ENCODE measurements around the gene CCL23.

The CCL23 gene
- total RNA-seq, result 0 reads per million in 3 donors

- Histone ChIP-seq H3K36me3 (ENCODE audit: control insufficient read depth, insufficient read depth, low read length) (no peaks in the 10 kb centered on the region), H3K9me3 (ENCODE audit: control insufficient read depth, low read length) (no peaks in the 10 kb centered on the region), H3K4me1 (ENCODE audit: control insufficient read depth, insufficient read depth, low read length, poor library complexity, severe bottlenecking) (no peaks in the 10 kb centered on the region), H3K27me3 (replicated peaks; ENCODE audit: control insufficient read depth, insufficient read depth, low read length, poor library complexity, severe bottlenecking) (no peaks in the 10 kb centered on the region), H3K4me3 (ENCODE audit: insufficient read depth, low read depth, low read length, poor library complexity, severe bottlenecking) (no peak within 1 kb of the TSS), H3K27ac (ENCODE audit: insufficient read depth, low read length, poor library complexity, severe bottlenecking) (no peak within 1 kb of the TSS)
- DNase-seq, result no peak
These were observed at the start of gene CCL23 for GRCh38 chr17:36017799-36018198. Gene CCL23 (minus strand): TSS chr17:36017972. CDS start chr17:36017897, 75 bp downstream.

GRCh38 chr17:36066365-36066985 is 48.7 kb upstream of the CCL23 start:
- H3K4me3 ChIP-seq (ENCODE audit: insufficient read depth, low read depth, low read length, poor library complexity, severe bottlenecking), result no peak overlapping the region
- H3K4me1 ChIP-seq (ENCODE audit: control insufficient read depth, insufficient read depth, low read length, poor library complexity, severe bottlenecking), result no peaks in the 10 kb centered on the region
- H3K27me3 ChIP-seq (replicated peaks; ENCODE audit: control insufficient read depth, insufficient read depth, low read length, poor library complexity, severe bottlenecking), result no peaks in the 10 kb centered on the region
- no peaks in the 10 kb centered on the region for H3K36me3 ChIP-seq (ENCODE audit: control insufficient read depth, insufficient read depth, low read length)
- DNase-seq, result no peak
- no peak overlapping the region for H3K27ac ChIP-seq (ENCODE audit: insufficient read depth, low read length, poor library complexity, severe bottlenecking)
- H3K9me3 ChIP-seq (ENCODE audit: control insufficient read depth, low read length), result no peaks in the 10 kb centered on the region

- H3K27me3 ChIP-seq (replicated peaks; ENCODE audit: control insufficient read depth, insufficient read depth, low read length, poor library complexity, severe bottlenecking), result no peaks in the 10 kb centered on the region
- no peak for DNase-seq
- H3K4me1 ChIP-seq (ENCODE audit: control insufficient read depth, insufficient read depth, low read length, poor library complexity, severe bottlenecking), result no peaks in the 10 kb centered on the region
- H3K27ac ChIP-seq (ENCODE audit: insufficient read depth, low read length, poor library complexity, severe bottlenecking), result no peak within 1 kb of the TSS
- no peak within 1 kb of the TSS for H3K4me3 ChIP-seq (ENCODE audit: insufficient read depth, low read depth, low read length, poor library complexity, severe bottlenecking)
- no peaks in the 10 kb centered on the region for H3K9me3 ChIP-seq (ENCODE audit: control insufficient read depth, low read length)
- no peaks in the 10 kb centered on the region for H3K36me3 ChIP-seq (ENCODE audit: control insufficient read depth, insufficient read depth, low read length)
These were observed 46.2 kb upstream of the CCL23 start, which contains the start of gene CCL18 for GRCh38 chr17:36063786-36064541. Gene CCL18 (plus strand): TSS chr17:36064272. CDS start chr17:36064343, 71 bp downstream.

GRCh38 chr17:36060816-36061215 is 43.0 kb upstream of the CCL23 start:
- Histone ChIP-seq H3K27me3 (replicated peaks; ENCODE audit: control insufficient read depth, insufficient read depth, low read length, poor library complexity, severe bottlenecking) (no peaks in the 10 kb centered on the region), H3K9me3 (ENCODE audit: control insufficient read depth, low read length) (no peaks in the 10 kb centered on the region), H3K4me1 (ENCODE audit: control insufficient read depth, insufficient read depth, low read length, poor library complexity, severe bottlenecking) (no peaks in the 10 kb centered on the region), H3K4me3 (ENCODE audit: insufficient read depth, low read depth, low read length, poor library complexity, severe bottlenecking) (no peak overlapping the region), H3K36me3 (ENCODE audit: control insufficient read depth, insufficient read depth, low read length) (no peaks in the 10 kb centered on the region), H3K27ac (ENCODE audit: insufficient read depth, low read length, poor library complexity, severe bottlenecking) (no peak overlapping the region)
- DNase-seq, result no peak

- no peak overlapping the region for H3K4me3 ChIP-seq (ENCODE audit: insufficient read depth, low read depth, low read length, poor library complexity, severe bottlenecking)
- no peaks in the 10 kb centered on the region for H3K4me1 ChIP-seq (ENCODE audit: control insufficient read depth, insufficient read depth, low read length, poor library complexity, severe bottlenecking)
- no peaks in the 10 kb centered on the region for H3K27me3 ChIP-seq (replicated peaks; ENCODE audit: control insufficient read depth, insufficient read depth, low read length, poor library complexity, severe bottlenecking)
- no peaks in the 10 kb centered on the region for H3K9me3 ChIP-seq (ENCODE audit: control insufficient read depth, low read length)
- no peak overlapping the region for H3K27ac ChIP-seq (ENCODE audit: insufficient read depth, low read length, poor library complexity, severe bottlenecking)
- H3K36me3 ChIP-seq (ENCODE audit: control insufficient read depth, insufficient read depth, low read length), result no peaks in the 10 kb centered on the region
- DNase-seq, result no peak
These were observed 41.6 kb upstream of the CCL23 start for GRCh38 chr17:36059406-36059805.

GRCh38 chr17:36057911-36058310 is 40.1 kb upstream of the CCL23 start:
- H3K27ac ChIP-seq (ENCODE audit: insufficient read depth, low read length, poor library complexity, severe bottlenecking), result no peak overlapping the region
- no peak for DNase-seq

GRCh38 chr17:36055921-36056520 is 38.2 kb upstream of the CCL23 start:
- H3K27me3 ChIP-seq (replicated peaks; ENCODE audit: control insufficient read depth, insufficient read depth, low read length, poor library complexity, severe bottlenecking), result no peaks in the 10 kb centered on the region
- no peak overlapping the region for H3K27ac ChIP-seq (ENCODE audit: insufficient read depth, low read length, poor library complexity, severe bottlenecking)
- H3K4me3 ChIP-seq (ENCODE audit: insufficient read depth, low read depth, low read length, poor library complexity, severe bottlenecking), result no peak overlapping the region
- no peaks in the 10 kb centered on the region for H3K36me3 ChIP-seq (ENCODE audit: control insufficient read depth, insufficient read depth, low read length)
- H3K9me3 ChIP-seq (ENCODE audit: control insufficient read depth, low read length), result no peaks in the 10 kb centered on the region
- DNase-seq, result no peak
- H3K4me1 ChIP-seq (ENCODE audit: control insufficient read depth, insufficient read depth, low read length, poor library complexity, severe bottlenecking), result no peaks in the 10 kb centered on the region

More at GRCh38 chr17:36057911-36058310, 40.1 kb upstream of the CCL23 start:
- H3K27me3 ChIP-seq (replicated peaks; ENCODE audit: control insufficient read depth, insufficient read depth, low read length, poor library complexity, severe bottlenecking), result no peaks in the 10 kb centered on the region
- no peaks in the 10 kb centered on the region for H3K9me3 ChIP-seq (ENCODE audit: control insufficient read depth, low read length)
- H3K36me3 ChIP-seq (ENCODE audit: control insufficient read depth, insufficient read depth, low read length), result no peaks in the 10 kb centered on the region
- H3K4me1 ChIP-seq (ENCODE audit: control insufficient read depth, insufficient read depth, low read length, poor library complexity, severe bottlenecking), result no peaks in the 10 kb centered on the region
- no peak overlapping the region for H3K4me3 ChIP-seq (ENCODE audit: insufficient read depth, low read depth, low read length, poor library complexity, severe bottlenecking)

GRCh38 chr17:36055171-36055570 is 37.4 kb upstream of the CCL23 start:
- H3K4me3 ChIP-seq (ENCODE audit: insufficient read depth, low read depth, low read length, poor library complexity, severe bottlenecking), result no peak overlapping the region
- H3K27ac ChIP-seq (ENCODE audit: insufficient read depth, low read length, poor library complexity, severe bottlenecking), result no peak overlapping the region
- H3K4me1 ChIP-seq (ENCODE audit: control insufficient read depth, insufficient read depth, low read length, poor library complexity, severe bottlenecking), result no peaks in the 10 kb centered on the region
- H3K27me3 ChIP-seq (replicated peaks; ENCODE audit: control insufficient read depth, insufficient read depth, low read length, poor library complexity, severe bottlenecking), result no peaks in the 10 kb centered on the region
- H3K36me3 ChIP-seq (ENCODE audit: control insufficient read depth, insufficient read depth, low read length), result no peaks in the 10 kb centered on the region
- no peaks in the 10 kb centered on the region for H3K9me3 ChIP-seq (ENCODE audit: control insufficient read depth, low read length)
- DNase-seq, result no peak

GRCh38 chr17:36049643-36050042 is 31.9 kb upstream of the CCL23 start:
- DNase-seq, result no peak
- no peaks in the 10 kb centered on the region for H3K9me3 ChIP-seq (ENCODE audit: control insufficient read depth, low read length)
- H3K4me1 ChIP-seq (ENCODE audit: control insufficient read depth, insufficient read depth, low read length, poor library complexity, severe bottlenecking), result no peaks in the 10 kb centered on the region
- no peaks in the 10 kb centered on the region for H3K36me3 ChIP-seq (ENCODE audit: control insufficient read depth, insufficient read depth, low read length)
- peaks cover 5% of the 10 kb centered on the region for H3K27me3 ChIP-seq (replicated peaks; ENCODE audit: control insufficient read depth, insufficient read depth, low read length, poor library complexity, severe bottlenecking)
- H3K4me3 ChIP-seq (ENCODE audit: insufficient read depth, low read depth, low read length, poor library complexity, severe bottlenecking), result no peak overlapping the region
- no peak overlapping the region for H3K27ac ChIP-seq (ENCODE audit: insufficient read depth, low read length, poor library complexity, severe bottlenecking)

- Histone ChIP-seq H3K9me3 (ENCODE audit: control insufficient read depth, low read length) (no peaks in the 10 kb centered on the region), H3K4me3 (ENCODE audit: insufficient read depth, low read depth, low read length, poor library complexity, severe bottlenecking) (no peak overlapping the region), H3K27me3 (replicated peaks; ENCODE audit: control insufficient read depth, insufficient read depth, low read length, poor library complexity, severe bottlenecking) (peaks cover 5% of the 10 kb centered on the region), H3K27ac (ENCODE audit: insufficient read depth, low read length, poor library complexity, severe bottlenecking) (no peak overlapping the region), H3K36me3 (ENCODE audit: control insufficient read depth, insufficient read depth, low read length) (no peaks in the 10 kb centered on the region), H3K4me1 (ENCODE audit: control insufficient read depth, insufficient read depth, low read length, poor library complexity, severe bottlenecking) (no peaks in the 10 kb centered on the region)
- no peak for DNase-seq
These were observed 30.3 kb upstream of the CCL23 start for GRCh38 chr17:36048066-36048465.
